K562 (cell line): ENCODE results near the gene FCHO1.

Experiments used
- CTCF ChIP-seq, 3 experiments: IDR thresholded peaks in 2 of 3; conservative IDR thresholded peaks in 1 of 3; 2 replicates each; pipeline ENCODE4 v1.5.1; 2011 to 2012; ENCODE audit warnings: low read length in 3 of 3, mild to moderate bottlenecking in 3 of 3, control low read depth in 2 of 3, improper control_type of control experiment in 1 of 3, inconsistent platforms in 1 of 3, low read depth in 1 of 3, mixed read lengths in 1 of 3, moderate library complexity in 1 of 3; ENCODE audit not compliant: insufficient read depth in 2 of 3
- EZH2 ChIP-seq: IDR thresholded peaks from 2 replicates; pipeline ENCODE4 v1.6.1; 2012; ENCODE audit warnings: low read depth, mild to moderate bottlenecking, inconsistent platforms, low read length, borderline replicate concordance
- FOXJ3 ChIP-seq: sonication (generic); formaldehyde crosslinking; IDR thresholded peaks from 2 replicates; pipeline ENCODE4 v1.4.0; 2020; ENCODE audit warnings: mild to moderate bottlenecking, missing genetic modification reagents
- GTF2F1 ChIP-seq: IDR thresholded peaks from 2 replicates; pipeline ENCODE4 v1.6.1; 2011; ENCODE audit warnings: low read depth, low read length, improper control_type of control experiment
- TF ChIP-seq, protein P1 (sequence below): fragments of 200-800 bp; sonication (Bioruptor generic); IDR thresholded peaks from 2 replicates; pipeline ENCODE4 v1.6.1; 2016; ENCODE audit warnings: missing genetic modification characterization, missing compliant biosample characterization

GRCh38 chr19:17718947-17719711 is 32.1 kb upstream of the FCHO1 start, which contains the start of gene MAP1S:
- TF ChIP-seq GTF2F1 (no peak), CTCF (IDR thresholded peaks at IDR 0.05 in 2 of 3, conservative IDR thresholded peaks at IDR 0.05 in 1 of 3; ENCODE audit: insufficient read depth in 2 of 3, low read depth in 1 of 3, low read length in 3 of 3) (no peak), EZH2 (no peak), FOXJ3 (CRISPR knock-in tag) (no peak)
- TF ChIP-seq, protein P1, sequence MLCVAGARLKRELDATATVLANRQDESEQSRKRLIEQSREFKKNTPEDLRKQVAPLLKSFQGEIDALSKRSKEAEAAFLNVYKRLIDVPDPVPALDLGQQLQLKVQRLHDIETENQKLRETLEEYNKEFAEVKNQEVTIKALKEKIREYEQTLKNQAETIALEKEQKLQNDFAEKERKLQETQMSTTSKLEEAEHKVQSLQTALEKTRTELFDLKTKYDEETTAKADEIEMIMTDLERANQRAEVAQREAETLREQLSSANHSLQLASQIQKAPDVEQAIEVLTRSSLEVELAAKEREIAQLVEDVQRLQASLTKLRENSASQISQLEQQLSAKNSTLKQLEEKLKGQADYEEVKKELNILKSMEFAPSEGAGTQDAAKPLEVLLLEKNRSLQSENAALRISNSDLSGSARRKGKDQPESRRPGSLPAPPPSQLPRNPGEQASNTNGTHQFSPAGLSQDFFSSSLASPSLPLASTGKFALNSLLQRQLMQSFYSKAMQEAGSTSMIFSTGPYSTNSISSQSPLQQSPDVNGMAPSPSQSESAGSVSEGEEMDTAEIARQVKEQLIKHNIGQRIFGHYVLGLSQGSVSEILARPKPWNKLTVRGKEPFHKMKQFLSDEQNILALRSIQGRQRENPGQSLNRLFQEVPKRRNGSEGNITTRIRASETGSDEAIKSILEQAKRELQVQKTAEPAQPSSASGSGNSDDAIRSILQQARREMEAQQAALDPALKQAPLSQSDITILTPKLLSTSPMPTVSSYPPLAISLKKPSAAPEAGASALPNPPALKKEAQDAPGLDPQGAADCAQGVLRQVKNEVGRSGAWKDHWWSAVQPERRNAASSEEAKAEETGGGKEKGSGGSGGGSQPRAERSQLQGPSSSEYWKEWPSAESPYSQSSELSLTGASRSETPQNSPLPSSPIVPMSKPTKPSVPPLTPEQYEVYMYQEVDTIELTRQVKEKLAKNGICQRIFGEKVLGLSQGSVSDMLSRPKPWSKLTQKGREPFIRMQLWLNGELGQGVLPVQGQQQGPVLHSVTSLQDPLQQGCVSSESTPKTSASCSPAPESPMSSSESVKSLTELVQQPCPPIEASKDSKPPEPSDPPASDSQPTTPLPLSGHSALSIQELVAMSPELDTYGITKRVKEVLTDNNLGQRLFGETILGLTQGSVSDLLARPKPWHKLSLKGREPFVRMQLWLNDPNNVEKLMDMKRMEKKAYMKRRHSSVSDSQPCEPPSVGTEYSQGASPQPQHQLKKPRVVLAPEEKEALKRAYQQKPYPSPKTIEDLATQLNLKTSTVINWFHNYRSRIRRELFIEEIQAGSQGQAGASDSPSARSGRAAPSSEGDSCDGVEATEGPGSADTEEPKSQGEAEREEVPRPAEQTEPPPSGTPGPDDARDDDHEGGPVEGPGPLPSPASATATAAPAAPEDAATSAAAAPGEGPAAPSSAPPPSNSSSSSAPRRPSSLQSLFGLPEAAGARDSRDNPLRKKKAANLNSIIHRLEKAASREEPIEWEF (CRISPR knock-in tag) = no peak
